HG02642 (cell line): ENCODE data around the gene ERGIC2.
"Not testable (repeated sequence)": the region's sequence is repeated elsewhere in the genome, so short reads cannot be mapped to it uniquely, and the experiment has no call there.

Experiments used
- ATAC-seq: cut with Tn5 transposase; IDR thresholded peaks from one replicate; pipeline ENCODE4 v1.9.1; 2021; ENCODE audit warnings: mild to moderate bottlenecking; ENCODE audit not compliant: unreplicated experiment, poor library complexity

ERGIC2 gene

GRCh38 chr12:29380536-29381523 is at the start of gene ERGIC2:
Gene ERGIC2 (minus strand): TSS chr12:29381172. CDS start chr12:29371633, 9,539 bp downstream.
- peak; percentile 97 for ATAC-seq

GRCh38 chr12:29430716-29431044 is 49.7 kb upstream of the ERGIC2 start:
- no peak for ATAC-seq

- ATAC-seq: no peak
These were observed 49.2 kb upstream of the ERGIC2 start for GRCh38 chr12:29429999-29430715.

- peak; percentile 42 for ATAC-seq
These were observed 47.7 kb upstream of the ERGIC2 start for GRCh38 chr12:29428633-29429032.

- ATAC-seq: peak; percentile 98
These were observed 47.0 kb upstream of the ERGIC2 start for GRCh38 chr12:29427964-29428363.

- ATAC-seq: no peak
These were observed 45.5 kb upstream of the ERGIC2 start for GRCh38 chr12:29426498-29426897.

GRCh38 chr12:29425722-29426121 is 44.8 kb upstream of the ERGIC2 start:
- no peak for ATAC-seq

- ATAC-seq: no peak
These were observed 35.8 kb upstream of the ERGIC2 start for GRCh38 chr12:29416748-29417147.

GRCh38 chr12:29415111-29415510 is 34.1 kb upstream of the ERGIC2 start:
- no peak for ATAC-seq

- ATAC-seq: no peak
These were observed 33.4 kb upstream of the ERGIC2 start for GRCh38 chr12:29414368-29414767.

GRCh38 chr12:29405561-29405960 is 24.6 kb upstream of the ERGIC2 start:
- no peak for ATAC-seq

- no peak for ATAC-seq
These were observed 23.0 kb upstream of the ERGIC2 start for GRCh38 chr12:29403991-29404390.

- no peak for ATAC-seq
These were observed 21.5 kb upstream of the ERGIC2 start for GRCh38 chr12:29402437-29402836.

- ATAC-seq: no peak
These were observed 17.5 kb upstream of the ERGIC2 start for GRCh38 chr12:29398495-29398894.

GRCh38 chr12:29396774-29397173 is 15.8 kb upstream of the ERGIC2 start:
- no peak for ATAC-seq

GRCh38 chr12:29395356-29395755 is 14.4 kb upstream of the ERGIC2 start:
- no peak for ATAC-seq

GRCh38 chr12:29390419-29390818 is 9.4 kb upstream of the ERGIC2 start:
- ATAC-seq: not testable (repeated sequence)

GRCh38 chr12:29389295-29389919 is 8.4 kb upstream of the ERGIC2 start:
- no peak for ATAC-seq

- ATAC-seq: not testable (repeated sequence)
These were observed 5.2 kb upstream of the ERGIC2 start for GRCh38 chr12:29386084-29386680.

- ATAC-seq: not testable (repeated sequence)
These were observed 4.2 kb upstream of the ERGIC2 start for GRCh38 chr12:29385194-29385593.
